Osteoblast (primary cell): ENCODE measurements around the gene PROC. TPM values are rescaled to one million over a fixed set of nuclear protein-coding genes. Genes with fewer than 3 reads are reported as not detected.
A peak's percentile ranks its signal among the peaks of the same experiment; 100 is the strongest.

Source experiments
- DNase-seq: peaks from one replicate; pipeline ENCODE4 v3.0.0; 2011; ENCODE audit warnings: low spot score, mixed read lengths; ENCODE audit not compliant: insufficient read length; ENCODE audit errors: missing footprints
- H2AFZ ChIP-seq: 2 replicates; pipeline ENCODE4 v1.6.0; 2011; ENCODE audit warnings: mild to moderate bottlenecking, low read length
- H3K27ac ChIP-seq: 2 replicates; pipeline ENCODE4 v1.5.1; 2011; ENCODE audit warnings: mild to moderate bottlenecking, low read depth, low read length, moderate library complexity
- H3K27me3 ChIP-seq: 2 replicates; pipeline ENCODE4 v1.6.0; 2012; ENCODE audit warnings: mild to moderate bottlenecking, control low read depth, inconsistent platforms, low read length, moderate library complexity; ENCODE audit not compliant: insufficient read depth
- H3K36me3 ChIP-seq: 2 replicates; pipeline ENCODE4 v1.5.1; 2011; ENCODE audit warnings: mild to moderate bottlenecking, low read length, control low read depth, moderate library complexity; ENCODE audit not compliant: insufficient read depth
- H3K4me1 ChIP-seq: 2 replicates; pipeline ENCODE4 v1.5.1; 2011; ENCODE audit warnings: mild to moderate bottlenecking, low read length, control low read depth, moderate library complexity; ENCODE audit not compliant: insufficient read depth
- H3K4me2 ChIP-seq: 2 replicates; pipeline ENCODE4 v1.6.0; 2011; ENCODE audit warnings: mild to moderate bottlenecking, low read length; ENCODE audit not compliant: insufficient read depth
- H3K4me3 ChIP-seq: fragments of 200-600 bp; sonication (generic); 3 replicates; pipeline ENCODE4 v1.5.1; 2012; ENCODE audit warnings: mild to moderate bottlenecking, low read length, inconsistent platforms; ENCODE audit not compliant: insufficient read depth
- H3K79me2 ChIP-seq: 2 replicates; pipeline ENCODE4 v1.6.0; 2012; ENCODE audit warnings: mild to moderate bottlenecking, low read length, control low read depth, inconsistent platforms; ENCODE audit not compliant: insufficient read depth
- H3K9me3 ChIP-seq: 2 replicates; pipeline ENCODE4 v1.5.1; 2011; ENCODE audit warnings: low read depth, low read length, control low read depth
- H4K20me1 ChIP-seq: 2 replicates; pipeline ENCODE4 v1.6.0; 2012; ENCODE audit warnings: mild to moderate bottlenecking, low read length, control low read depth; ENCODE audit not compliant: insufficient read depth
- total RNA-seq: library from RNA; depleted of rRNA; stranded (reverse); fragments of >200 nt; gene quantifications from 2 replicates; pipeline ENCODE4 v1.2.3, GENCODE V29; 2012
- TF ChIP-seq, protein P1 (sequence below): IDR thresholded peaks from 2 replicates; pipeline ENCODE4 v1.5.1; 2011; ENCODE audit warnings: mild to moderate bottlenecking, low read depth, low read length, moderate library complexity; ENCODE audit errors: extremely low read depth

PROC gene
- total RNA-seq, 1 donor = not detected

DNA sequence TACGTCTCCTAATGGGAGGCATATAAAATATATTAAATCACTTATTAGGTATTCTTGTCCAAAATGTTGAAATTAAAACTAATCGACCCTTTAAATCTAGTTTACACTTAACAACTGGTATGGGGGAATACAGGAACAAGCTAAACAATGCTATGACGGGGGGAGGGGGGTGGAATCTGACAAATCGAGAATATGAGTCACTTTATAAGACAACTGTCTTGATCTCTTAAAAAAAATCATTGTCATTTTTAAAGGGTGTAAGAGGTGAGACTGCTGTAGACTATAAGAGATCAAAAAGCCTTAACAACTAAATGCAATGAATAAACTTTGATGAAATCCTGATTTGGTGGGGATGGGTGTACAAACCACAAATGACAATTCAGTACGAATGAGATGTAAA, 36.5 kb upstream of the PROC start:
- peaks cover 94% of the 10 kb centered on the region for H3K79me2 ChIP-seq
- peaks cover 17% of the 10 kb centered on the region for H3K4me1 ChIP-seq
- H2AFZ ChIP-seq = no peak overlapping the region
- H3K27me3 ChIP-seq = no peaks in the 10 kb centered on the region
- no peak overlapping the region for H3K4me2 ChIP-seq
- no peak overlapping the region for H3K4me3 ChIP-seq
- no peaks in the 10 kb centered on the region for H3K36me3 ChIP-seq
- TF ChIP-seq, protein P1, sequence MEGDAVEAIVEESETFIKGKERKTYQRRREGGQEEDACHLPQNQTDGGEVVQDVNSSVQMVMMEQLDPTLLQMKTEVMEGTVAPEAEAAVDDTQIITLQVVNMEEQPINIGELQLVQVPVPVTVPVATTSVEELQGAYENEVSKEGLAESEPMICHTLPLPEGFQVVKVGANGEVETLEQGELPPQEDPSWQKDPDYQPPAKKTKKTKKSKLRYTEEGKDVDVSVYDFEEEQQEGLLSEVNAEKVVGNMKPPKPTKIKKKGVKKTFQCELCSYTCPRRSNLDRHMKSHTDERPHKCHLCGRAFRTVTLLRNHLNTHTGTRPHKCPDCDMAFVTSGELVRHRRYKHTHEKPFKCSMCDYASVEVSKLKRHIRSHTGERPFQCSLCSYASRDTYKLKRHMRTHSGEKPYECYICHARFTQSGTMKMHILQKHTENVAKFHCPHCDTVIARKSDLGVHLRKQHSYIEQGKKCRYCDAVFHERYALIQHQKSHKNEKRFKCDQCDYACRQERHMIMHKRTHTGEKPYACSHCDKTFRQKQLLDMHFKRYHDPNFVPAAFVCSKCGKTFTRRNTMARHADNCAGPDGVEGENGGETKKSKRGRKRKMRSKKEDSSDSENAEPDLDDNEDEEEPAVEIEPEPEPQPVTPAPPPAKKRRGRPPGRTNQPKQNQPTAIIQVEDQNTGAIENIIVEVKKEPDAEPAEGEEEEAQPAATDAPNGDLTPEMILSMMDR = no peak
- DNase-seq = no peak
- no peaks in the 10 kb centered on the region for H3K9me3 ChIP-seq
- peaks cover 54% of the 10 kb centered on the region for H4K20me1 ChIP-seq
- no peak overlapping the region for H3K27ac ChIP-seq

DNA sequence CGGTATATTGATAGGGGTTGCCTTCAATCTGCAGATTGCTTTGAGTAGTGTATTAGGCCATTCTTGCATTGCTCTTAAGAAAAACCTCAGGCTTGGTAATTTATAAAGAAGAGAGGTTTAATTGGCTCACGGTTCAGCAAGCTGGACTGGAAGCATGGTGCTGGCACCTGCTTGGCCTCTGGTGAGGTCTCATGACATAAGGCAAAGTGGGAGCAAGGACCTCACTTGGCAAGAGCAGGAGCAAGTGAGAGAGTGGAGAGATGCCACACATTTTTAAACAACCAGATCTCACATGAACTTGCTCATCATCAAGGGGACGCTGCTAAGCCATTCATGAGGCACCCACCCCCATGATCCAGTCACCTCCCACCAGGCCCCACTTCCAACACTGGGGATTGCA, 35.4 kb upstream of the PROC start:
- Histone ChIP-seq H3K4me3 (no peak overlapping the region), H3K79me2 (peaks cover 92% of the 10 kb centered on the region), H3K4me1 (peaks cover 12% of the 10 kb centered on the region), H3K36me3 (no peaks in the 10 kb centered on the region), H3K9me3 (no peaks in the 10 kb centered on the region), H4K20me1 (peaks cover 50% of the 10 kb centered on the region), H3K27ac (no peak overlapping the region), H2AFZ (no peak overlapping the region), H3K4me2 (no peak overlapping the region), H3K27me3 (no peaks in the 10 kb centered on the region)
- no peak for DNase-seq
- TF ChIP-seq, protein P1 = no peak

DNA sequence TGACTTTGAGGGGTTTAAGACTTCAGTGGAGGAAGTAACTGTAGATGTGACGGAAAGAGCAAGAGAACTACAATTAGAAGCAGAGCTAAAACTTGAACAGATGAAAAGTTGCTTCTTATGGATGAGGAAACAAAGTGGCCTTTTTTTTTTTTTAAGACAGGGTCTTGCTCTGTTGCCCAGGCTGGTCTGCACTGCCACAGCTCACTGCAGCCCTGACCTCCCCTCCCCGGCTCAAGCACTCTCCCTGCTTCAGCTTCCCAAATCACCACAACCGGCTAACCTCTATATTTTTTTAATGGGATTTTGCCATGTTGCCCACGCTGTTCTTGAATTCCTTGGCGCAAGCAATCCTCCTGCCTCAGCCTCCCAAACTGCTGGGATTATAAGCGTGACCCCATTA, 33.7 kb upstream of the PROC start:
- no peak overlapping the region for H3K27ac ChIP-seq
- H3K79me2 ChIP-seq = peaks cover 77% of the 10 kb centered on the region
- TF ChIP-seq, protein P1 = no peak
- H4K20me1 ChIP-seq = peaks cover 45% of the 10 kb centered on the region
- DNase-seq = no peak
- no peaks in the 10 kb centered on the region for H3K27me3 ChIP-seq
- H3K4me3 ChIP-seq = no peak overlapping the region
- H2AFZ ChIP-seq = no peak overlapping the region
- H3K36me3 ChIP-seq = no peaks in the 10 kb centered on the region
- H3K4me2 ChIP-seq = no peak overlapping the region
- H3K9me3 ChIP-seq = no peaks in the 10 kb centered on the region
- peaks cover 20% of the 10 kb centered on the region for H3K4me1 ChIP-seq

DNA sequence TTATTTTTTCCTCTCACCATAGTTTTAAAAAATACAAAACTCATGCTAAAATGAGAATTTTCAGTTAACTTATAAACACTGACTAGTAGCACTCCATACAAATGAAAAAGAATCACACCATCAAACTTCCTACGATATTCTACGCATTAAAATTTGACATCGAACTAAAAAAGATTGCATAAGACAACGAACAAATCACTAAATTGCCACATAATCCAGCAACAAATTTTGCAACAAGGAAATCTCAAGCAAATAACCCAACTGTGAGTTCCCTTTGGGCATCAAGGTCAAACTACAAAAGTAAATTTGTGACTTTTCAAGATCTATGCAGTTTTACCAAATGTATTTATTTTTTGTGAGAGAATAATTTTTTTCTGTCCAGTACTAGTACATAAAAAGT, 32.0 kb upstream of the PROC start:
- TF ChIP-seq, protein P1 = no peak
- peak overlapping the region; percentile 88 for H3K4me3 ChIP-seq
- H3K36me3 ChIP-seq = no peaks in the 10 kb centered on the region
- no peaks in the 10 kb centered on the region for H3K27me3 ChIP-seq
- H3K79me2 ChIP-seq = peaks cover 60% of the 10 kb centered on the region
- H3K27ac ChIP-seq = peak overlapping the region; percentile 95
- peak overlapping the region; percentile 100 for H3K4me2 ChIP-seq
- no peaks in the 10 kb centered on the region for H3K9me3 ChIP-seq
- DNase-seq = no peak
- H2AFZ ChIP-seq = no peak overlapping the region
- peaks cover 38% of the 10 kb centered on the region for H4K20me1 ChIP-seq
- H3K4me1 ChIP-seq = peaks cover 20% of the 10 kb centered on the region
